GM19328 (cell line): ENCODE data around the gene AFMID.

ENCODE experiments used
- ATAC-seq: cut with Tn5 transposase; IDR thresholded peaks from one replicate; pipeline ENCODE4 v1.9.1; 2021; ENCODE audit warnings: mild to moderate bottlenecking, moderate library complexity; ENCODE audit not compliant: unreplicated experiment

Gene AFMID

DNA sequence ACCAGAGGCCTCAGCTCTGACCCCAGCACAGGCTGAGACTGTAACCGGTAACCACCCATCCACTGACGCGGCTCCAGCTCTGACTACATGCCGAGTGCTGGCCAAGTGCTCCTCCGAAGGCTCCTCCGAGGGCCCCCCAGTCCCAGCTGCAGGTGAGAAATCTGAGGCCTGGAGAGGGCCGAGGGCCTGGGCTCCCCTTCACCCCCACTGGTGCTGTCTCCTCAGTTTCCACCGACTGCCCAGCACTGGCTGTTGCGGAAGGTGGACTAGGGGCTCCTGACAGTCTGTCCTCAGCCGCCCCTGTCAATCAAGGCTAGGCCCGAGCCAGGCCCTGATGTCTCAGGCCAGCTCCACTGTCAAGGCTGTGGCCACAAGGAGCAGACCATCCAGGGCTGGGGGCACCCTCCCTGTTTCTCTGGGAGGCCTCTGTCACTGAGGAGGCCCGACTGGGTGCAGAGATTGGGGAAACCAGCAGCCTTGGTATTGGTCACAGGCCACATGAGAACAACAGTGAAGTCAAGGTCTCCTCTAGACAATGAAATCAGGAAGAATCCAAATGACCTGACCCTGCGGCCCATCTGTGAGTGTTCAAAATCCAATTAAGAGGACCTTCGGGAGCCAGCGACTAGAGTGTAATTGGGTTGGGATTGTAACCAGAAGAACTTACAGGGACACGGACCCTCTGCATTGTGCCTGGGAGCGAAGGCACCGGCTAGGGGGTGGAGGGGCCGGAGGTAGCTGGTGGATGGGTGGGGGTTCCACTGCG, 49.4 kb downstream of the AFMID start:
- no peak for ATAC-seq

DNA sequence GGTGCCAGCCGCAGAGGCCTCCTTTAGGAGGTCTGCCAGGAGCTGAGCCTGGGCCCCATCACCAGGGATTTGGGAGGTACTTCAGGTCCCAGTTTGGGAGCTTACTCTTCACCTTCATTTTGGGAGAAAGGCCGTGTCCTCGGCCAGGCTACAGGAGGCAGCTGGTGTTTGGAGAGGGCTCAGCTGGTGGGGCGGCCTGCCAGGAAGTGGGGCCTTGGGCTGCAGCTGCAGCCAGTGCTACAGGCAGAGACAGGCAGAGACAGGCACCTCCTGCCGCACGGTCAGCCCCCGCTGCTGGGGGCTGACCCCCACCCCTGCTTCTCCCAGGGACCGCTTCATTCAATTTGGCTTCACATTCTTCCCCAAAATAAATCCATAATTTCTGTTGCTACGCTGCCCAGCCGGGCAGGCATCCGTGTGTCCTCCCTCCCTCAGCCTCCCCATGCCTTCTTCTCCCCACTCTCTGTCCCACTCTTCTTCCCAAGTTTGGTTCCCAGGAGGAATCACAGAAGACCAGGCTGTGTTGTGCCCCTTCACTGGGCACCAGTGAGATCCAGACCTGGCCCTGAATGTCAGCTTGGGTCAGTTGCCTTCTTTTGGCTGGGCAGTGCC, 50.3 kb downstream of the AFMID start:
- ATAC-seq: no peak

DNA sequence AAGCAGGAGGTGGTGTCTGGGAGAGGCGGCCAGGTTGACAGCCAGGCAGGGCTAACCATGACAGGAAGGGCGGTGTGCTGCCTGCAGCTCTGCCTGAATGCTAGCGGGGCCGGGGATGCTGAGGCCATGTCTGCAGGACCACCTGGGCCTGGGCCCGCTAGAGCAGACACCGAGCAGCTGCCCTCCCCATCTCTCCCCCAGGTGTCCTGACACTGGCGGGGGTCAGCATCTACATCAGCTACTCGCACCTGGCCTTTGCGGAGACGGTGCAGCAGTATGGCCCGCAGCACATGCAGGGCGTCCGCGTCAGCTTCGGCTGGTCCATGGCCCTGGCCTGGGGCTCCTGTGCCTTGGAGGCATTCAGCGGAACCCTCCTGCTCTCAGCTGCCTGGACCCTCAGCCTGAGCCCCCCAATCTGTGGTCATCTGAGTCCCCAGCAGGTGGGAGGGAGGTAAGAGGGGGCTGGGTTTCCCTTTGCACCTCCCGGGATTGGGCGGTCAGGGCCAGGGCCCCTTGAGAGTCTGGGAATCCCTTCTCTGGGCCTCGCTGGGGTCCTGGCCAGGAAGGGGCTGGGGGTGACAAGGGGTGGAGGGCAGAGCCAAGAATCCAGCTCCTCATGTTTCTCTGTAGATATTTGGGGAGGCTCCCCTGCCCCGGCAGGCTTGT, 51.8 kb downstream of the AFMID start:
- ATAC-seq: no peak

DNA sequence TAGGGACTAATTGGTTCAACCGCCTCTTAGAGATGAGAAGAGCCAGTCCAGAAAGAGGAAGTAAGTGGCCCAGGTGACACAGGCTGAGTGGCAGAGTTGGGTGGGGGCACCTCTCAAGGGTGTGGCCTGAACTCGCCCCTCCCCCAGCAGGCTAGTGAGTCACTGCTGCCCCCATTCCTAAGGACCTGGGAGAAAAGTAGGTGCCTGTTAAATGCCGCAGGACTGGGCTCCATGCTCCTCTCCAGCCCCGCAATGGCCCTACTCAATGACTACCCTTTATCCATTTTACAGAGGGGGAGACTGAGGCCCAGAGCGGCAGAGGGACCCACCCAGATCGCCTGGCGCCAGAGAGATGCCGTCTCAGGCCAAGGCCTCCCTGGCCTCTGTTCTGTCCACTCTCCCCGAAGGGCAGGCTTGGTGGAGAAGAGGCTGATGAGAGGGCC, 52.3 kb downstream of the AFMID start:
- ATAC-seq: no peak

DNA sequence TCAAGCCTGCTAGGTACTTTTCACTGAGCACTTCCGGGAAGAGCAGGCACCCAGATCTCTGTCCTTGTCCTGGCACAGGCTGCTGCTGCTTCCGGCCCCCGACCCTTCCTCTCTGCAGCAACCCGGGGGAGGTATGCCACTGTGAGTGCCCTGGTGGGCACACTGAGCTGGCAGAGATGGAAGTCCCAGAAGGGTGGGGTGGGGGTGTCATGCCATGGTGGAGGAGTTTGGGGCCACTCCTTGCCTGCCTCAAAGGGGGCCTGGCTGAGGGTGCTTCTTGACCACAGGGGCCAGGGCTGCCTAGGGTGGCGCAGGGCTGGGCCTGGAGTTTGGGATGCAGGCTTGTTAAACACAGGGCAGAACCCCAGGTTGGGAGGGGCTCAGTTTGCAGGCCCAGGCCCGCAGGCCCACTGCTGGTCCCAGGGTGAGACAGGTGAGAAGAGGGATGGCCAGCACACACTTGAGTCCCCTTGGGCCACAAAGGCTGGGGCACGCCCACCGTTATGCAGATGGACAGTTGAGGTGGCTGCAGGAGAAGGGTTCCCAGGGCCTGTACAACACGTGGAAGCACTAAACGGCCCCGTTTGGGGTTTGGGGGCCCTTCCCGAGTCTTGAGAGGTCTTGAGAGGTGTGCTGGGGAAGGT, 53.0 kb downstream of the AFMID start:
- ATAC-seq: no peak

DNA sequence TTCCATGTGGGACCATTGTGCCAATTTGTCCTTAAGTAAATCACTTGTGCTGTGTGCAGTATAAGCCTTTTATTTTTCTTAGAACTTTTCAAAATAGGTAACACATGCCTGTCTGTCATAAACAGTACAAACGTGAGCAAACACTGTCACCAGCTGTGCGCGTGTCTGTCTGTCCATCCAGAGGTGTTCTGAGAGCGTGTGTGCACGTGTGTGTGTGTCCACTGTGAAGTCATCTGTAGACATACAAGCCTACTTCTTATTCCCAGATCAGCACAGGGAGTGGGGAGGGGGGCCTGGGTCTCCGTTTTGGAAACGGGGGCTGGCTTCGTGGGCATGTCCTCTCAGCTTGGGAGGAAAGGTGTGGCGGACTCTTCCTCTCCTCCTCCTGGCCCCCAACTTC, 53.7 kb downstream of the AFMID start:
- no peak for ATAC-seq

DNA sequence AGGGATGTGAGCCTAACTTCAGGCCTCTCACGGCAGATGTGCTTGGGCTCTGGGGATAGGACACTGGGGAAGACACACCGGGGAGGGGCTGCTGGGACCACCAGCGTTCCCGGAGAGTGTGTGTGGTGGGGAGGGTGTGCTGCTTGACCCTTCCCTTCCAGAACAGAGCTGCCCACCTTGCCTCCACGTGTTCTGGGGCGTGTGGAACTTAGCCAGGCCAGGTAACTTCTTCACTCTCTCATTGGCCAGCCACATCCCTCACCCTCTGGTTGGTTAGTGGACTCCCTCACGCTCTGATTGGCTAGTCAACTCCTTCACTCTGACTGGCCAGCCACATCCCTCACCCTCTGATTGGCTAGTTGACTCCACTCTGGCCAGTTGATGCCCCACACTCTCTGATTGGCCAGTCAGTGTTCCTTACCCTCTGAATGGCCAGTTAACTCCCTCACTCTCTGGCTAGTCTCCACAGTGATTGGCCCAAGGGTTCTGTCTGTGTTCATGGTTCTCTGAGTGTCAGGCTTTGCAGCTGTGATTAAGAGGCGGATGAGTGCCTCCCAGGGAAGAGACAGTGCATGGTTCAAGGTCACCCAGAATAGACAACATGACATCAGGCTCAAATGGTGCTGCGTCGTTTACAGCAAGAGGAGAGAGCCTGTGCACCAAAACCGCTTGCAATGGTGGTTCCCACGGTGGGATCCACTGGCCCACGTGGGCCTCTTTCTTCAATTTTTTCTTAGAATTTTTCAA, 54.3 kb downstream of the AFMID start:
- no peak for ATAC-seq

DNA sequence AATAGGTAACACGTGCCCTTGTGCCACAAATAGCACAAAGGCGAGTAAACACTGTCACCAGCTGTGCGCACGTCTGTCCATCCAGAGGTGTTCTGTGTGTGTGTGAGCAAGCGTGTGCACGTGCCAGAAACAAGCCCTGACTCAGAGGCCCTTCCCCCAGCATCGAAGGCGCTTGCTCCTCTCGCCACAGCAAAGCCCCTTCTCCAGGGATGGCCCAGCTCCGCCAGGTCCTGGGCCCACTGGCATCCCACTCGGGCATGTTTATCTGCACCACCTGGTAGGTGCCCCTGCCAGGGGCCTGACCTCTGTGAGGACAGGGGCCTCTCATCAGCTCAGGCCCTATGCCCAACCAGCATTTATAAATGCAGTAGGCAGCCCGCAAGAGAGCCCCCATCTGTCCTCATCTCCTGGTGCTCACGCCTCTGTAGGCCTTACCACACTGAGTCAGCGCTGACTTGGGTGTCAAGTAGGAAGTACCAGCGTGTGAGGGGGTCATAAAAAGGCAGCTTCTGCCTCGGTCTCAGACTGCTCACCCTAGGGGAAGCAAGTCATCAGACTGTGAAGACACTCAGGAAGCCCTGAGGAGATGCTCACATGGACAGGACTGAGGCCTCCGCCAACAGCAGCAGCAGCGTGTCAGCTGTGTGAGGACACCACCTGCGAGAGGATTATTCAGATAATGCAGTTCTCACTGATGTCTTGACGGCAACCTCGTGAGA, 55.0 kb downstream of the AFMID start:
- ATAC-seq: no peak

DNA sequence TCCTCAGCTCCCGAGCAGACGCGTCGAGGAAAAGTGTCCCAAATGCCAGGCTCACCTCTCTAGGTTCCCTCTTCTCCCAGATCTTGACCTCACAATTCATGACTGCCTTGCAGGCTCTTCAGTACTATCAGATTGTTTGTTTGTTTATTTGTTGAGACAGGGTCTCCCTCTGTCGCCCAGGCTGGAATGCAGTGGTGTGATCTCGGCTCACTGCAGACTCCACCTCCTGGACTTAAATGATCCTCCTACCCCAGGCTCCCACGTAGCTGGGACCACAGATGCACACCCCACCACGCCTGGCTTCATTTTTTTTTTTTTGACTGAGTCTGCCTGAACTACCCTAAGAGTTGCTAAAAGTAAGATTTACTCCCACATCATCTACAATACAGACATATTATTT, 60.1 kb downstream of the AFMID start:
- ATAC-seq: no peak

DNA sequence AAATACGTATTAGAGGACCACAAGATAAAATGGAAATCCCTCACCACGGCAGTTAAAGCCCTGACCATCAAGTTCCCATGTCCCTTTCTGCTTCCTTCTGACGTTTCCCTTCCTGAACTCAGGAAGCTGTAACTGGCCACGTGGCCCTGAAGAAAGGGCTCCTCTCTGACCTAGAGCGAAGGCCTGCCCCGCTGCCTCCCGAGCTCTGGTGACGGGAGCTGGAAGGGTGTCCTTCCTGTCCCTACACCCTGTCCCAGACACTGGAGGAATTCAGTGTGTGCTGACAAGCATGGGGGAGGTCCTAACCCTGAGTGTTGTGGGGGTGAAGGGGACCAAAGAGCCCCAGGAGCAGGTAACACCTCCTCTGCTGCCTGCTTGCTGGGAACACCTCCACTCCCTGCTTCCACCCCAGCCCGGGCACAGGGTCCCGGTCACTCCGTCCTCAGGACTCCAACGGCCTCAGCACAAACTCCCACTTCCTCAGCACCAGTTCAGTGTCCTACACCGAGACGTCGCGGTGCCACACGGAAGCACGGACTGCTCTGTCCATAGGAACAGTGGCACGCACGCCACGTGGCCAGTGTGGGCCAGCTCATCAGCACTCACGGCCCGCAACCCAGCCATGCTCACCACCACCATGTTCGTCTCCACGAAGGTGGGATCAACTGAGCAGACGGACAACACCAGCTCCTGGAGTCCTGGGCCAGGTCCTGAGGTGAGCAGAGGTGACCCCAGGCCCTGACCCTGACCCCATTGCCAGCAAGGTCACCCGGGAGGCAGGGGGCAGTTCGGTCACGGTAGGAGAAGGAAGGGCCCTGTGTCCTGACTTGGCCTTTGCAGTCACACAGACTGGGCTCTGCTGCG, 61.1 kb downstream of the AFMID start:
- ATAC-seq: no peak

DNA sequence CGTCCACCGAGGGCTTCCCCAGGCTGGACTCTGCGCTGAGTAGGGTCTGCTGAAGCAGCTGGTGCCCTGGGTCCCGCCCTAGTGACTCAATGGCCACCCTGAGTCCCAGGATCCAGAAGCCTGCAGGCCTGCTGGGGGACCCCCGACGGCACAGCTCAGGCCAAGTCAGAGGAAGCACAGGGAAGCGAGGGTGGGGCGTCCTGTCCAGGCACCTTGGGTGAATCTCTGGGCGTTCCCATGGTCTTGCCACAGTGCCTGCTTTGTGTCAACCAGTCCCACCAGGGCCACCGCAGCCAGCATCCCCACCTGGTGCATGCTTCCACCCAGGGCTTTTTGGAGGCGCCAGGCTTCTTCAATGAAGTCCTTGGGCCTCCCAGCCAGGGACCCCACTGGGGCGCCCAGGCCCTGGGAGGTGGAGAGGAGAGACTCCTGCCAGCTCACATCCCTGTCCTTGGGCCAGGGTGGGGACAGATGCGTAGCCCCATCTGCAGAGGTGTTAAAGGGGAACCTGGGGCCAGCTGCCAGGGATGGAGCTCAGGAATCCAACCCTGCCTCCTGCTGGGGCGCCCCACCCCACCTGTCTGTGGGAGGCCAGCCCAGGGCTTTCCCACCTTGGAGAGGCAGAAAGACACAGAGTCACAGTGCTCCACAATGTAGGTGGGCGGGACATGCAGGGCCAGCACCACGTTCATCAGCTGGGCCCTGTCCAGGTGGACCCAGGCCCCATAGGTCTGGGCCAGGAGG, 62.1 kb downstream of the AFMID start:
- ATAC-seq: no peak

DNA sequence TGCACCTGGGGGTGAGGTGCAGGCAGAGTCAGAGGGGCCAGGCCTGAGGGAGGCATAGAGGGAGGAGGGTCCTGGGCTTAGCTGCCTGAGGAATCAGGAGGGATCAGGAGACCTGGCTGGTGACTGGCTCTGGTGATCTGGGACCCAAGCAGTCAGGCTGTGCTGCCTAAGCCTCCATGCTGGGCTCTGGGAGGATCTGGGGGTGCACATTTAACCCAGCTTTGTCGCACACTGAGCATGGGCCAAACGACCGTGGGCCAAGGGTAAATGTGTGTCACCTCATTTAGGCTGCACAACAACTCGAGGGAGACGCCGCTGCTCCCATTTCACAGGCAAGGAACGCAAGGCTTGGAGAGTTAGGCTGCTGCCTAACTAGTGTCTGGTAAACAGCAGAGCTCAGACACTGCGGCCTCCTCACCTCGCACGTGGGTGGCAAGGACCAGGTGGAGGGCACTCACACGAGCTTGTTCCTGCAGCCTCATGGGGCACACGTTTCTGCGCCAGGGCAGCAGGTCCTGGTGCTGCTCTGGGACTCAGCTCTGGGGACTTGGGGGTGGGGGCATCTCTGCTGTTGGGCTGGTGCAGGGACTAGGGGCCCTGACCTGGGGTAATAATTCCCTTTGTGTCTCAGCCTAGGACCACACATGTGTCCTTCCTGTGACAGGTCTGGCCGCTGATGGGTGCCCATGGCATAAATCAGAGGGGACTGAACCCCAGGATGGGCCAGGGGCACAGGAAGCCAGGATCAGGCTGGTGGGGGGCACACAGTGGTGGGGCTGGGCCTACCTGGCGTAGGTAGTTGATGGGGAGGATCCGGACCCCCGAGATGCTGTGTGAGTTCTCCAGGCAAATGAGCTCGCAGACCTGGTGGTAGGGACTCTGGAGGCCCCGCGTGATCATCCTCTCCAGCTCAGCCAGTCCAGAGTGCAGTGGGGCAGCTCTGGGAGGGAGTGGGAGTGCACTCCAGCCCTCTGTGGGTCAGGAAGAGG, 63.0 kb downstream of the AFMID start:
- no peak for ATAC-seq

DNA sequence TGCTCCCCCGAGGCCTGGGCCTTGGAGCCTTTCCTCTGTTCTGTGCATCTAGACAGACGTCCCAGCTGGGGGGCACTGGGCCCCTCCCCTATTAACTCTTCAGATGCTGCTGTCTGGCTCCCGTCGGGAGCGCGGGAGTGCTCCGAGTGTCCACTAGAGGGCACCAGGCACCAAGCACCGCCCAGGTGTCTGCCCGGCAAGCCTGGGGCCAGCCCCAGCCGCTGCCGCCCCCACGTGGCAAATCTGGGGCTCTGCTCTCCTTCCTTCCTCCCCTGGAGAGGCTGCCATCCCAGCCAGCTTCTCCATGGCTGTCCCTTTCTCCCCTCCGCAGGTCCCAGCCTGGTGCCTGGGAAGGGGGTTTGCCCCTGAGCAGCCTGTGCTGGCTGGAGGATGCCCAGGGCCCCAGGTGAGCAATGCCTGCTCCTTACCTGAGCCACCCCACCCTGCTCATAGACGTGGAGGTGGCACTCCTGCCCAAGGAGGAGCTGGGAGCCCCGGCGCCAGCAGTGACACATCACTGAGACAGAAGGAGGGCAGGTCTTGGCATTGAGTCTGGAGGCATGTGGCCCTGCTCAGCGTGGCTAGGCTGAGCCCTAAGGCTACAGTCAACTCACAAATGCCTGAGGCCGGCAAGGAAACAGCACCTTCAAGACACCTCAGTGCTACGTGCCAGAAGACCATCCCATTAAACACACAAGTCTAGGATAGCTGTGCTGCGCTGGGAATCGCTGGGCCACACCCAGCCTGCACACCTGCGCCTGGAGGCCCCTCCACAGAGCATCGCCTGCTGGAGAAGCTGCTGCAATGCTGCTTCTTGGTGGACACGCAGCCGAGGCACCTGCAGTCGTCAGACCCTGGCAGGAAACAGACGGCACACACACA, 64.0 kb downstream of the AFMID start:
- no peak for ATAC-seq

DNA sequence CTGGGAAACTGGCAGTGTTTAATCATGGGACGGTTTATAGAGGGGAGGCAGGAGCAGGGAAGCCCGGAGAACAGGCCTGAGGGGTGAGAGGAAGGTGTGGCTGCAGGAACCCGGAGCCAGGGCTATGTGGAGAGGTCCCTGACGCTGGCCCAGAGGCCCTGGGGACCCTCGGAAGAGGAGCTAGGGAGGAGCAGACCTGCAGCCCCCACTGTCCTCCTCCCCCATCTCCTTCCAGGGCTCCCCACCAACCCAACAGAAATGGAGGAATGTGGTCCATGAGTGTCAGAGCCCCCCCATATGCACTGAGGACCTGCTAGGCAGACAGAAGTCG, 64.6 kb downstream of the AFMID start:
- ATAC-seq: no peak

DNA sequence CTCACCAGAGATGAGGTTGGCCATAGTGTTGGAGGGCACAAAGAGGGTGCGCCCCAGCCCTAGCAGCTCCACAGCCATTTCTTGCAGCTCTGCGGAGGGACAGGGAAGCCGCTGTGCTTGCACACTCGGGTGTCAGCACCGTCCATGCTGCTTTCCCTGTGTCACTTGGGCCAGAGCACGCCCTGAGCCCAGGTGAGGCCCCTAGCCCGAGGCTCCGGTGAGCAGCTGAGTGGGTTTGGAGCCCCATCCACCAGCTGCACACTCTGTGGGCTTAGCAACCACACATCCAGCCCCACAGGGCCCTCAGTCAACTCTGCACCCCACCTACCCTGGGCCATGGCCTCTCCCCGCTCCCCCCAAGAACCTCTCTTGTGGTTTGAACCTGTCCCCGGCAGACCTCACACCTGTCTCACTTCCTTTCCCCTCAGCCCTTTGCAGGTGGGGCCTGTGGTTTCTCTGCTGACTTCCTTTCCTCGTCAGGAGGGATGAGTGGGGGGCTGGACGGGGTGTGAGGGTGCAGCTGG, 65.0 kb downstream of the AFMID start:
- ATAC-seq: no peak
